Testis (tissue), 2 donors: ENCODE data around the gene RRH.

ENCODE experiments used
- POLR2A ChIP-seq: fragments of 450-650 bp; IDR thresholded peaks from one replicate; pipeline ENCODE4 v1.6.1; 2017; ENCODE audit warnings: antibody characterized with exemption, mild to moderate bottlenecking, moderate library complexity
- TF ChIP-seq, protein P1 (sequence below), 3 experiments: fragments of 450-650 bp in 2 of 3; fragments of 200-600 bp in 1 of 3; sonication (generic) in 1 of 3; IDR thresholded peaks; one replicate each; pipeline ENCODE4 v1.5.1; 2016 to 2019; ENCODE audit warnings: antibody characterized with exemption in 3 of 3, mild to moderate bottlenecking in 2 of 3, moderate library complexity in 1 of 3

DNA sequence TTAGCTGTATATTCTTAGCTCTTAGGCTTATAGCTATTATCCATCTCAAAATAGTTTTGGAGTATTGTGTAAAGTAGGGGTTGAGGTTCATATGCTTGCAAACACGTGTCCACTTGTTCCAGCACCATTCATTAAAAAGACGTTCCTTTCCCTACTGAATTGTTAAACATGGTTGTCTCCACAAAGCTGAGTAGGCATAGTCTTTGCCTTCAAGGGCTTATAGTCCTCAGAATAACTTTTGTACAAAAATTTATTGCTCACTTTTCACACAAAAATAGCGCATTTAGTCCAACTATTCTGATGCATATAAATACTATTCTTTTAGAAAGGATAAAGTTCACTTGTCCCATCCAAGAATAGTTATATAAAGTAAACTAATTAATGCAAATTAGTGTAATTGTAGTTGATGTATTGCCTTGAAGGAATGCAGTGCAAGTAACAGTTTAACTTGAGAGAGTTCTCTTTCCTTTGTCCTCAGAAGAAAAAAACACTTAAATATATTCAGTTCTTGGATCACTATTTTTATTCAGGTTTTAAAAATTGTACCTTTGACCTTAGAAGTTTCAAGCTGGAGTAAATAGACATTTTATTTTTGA, 34.2 kb downstream of the RRH start:
- TF ChIP-seq, protein P1, sequence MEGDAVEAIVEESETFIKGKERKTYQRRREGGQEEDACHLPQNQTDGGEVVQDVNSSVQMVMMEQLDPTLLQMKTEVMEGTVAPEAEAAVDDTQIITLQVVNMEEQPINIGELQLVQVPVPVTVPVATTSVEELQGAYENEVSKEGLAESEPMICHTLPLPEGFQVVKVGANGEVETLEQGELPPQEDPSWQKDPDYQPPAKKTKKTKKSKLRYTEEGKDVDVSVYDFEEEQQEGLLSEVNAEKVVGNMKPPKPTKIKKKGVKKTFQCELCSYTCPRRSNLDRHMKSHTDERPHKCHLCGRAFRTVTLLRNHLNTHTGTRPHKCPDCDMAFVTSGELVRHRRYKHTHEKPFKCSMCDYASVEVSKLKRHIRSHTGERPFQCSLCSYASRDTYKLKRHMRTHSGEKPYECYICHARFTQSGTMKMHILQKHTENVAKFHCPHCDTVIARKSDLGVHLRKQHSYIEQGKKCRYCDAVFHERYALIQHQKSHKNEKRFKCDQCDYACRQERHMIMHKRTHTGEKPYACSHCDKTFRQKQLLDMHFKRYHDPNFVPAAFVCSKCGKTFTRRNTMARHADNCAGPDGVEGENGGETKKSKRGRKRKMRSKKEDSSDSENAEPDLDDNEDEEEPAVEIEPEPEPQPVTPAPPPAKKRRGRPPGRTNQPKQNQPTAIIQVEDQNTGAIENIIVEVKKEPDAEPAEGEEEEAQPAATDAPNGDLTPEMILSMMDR (IDR thresholded peaks at IDR 0.05), result no peak
- no peak for TF ChIP-seq POLR2A
